Esophagus mucosa (tissue), 1 donor: ENCODE measurements around the gene PLGLB1. TPM values are rescaled to one million over a fixed set of nuclear protein-coding genes. Genes with fewer than 3 reads are reported as not detected.
A peak's percentile ranks its signal among the peaks of the same experiment; 100 is the strongest.
"Not testable (repeated sequence)": the region's sequence is repeated elsewhere in the genome, so short reads cannot be mapped to it uniquely, and the experiment has no call there.

Experiments
- ATAC-seq: fragments of 200-7000 bp; cut with Tn5 transposase; one replicate; pipeline ENCODE4 v1.9.1; 2020
- total RNA-seq: library from RNA; stranded (reverse); gene quantifications from one replicate; pipeline ENCODE4 v1.2.4, GENCODE V29; 2023
- donor health status: DM: yes; HTN: yes; CAD: no.

PLGLB1 gene
- total RNA-seq: 0.64 TPM

- not testable (repeated sequence) for ATAC-seq
Measured at GRCh38 chr2:87021744-87022143, at the start of gene PLGLB1. PLGLB1 (minus strand) TSS chr2:87021844; CDS start chr2:87021783, 61 bp downstream.

DNA sequence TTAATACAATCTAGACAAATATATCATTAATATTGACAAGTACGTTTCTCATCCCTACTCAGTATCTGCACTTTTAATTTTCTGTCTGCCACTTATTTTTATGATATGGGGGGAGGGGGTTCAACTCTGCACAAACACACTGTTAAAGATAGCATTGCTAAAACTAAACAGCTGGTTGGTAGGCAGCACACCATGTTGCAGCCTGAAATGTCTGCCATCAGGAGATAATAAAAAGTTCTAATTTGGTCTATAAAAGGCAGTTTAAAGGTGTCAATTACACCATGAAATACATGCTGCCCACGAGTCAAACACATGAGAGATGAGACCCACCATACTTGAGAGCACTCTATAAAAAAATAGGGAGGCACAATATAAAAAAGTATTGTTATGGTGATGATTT, 42.7 kb upstream of the PLGLB1 start:
- ATAC-seq: not testable (repeated sequence)

GRCh38 chr2:87063431-87063830, 41.8 kb upstream of the PLGLB1 start:
- ATAC-seq: not testable (repeated sequence)

DNA sequence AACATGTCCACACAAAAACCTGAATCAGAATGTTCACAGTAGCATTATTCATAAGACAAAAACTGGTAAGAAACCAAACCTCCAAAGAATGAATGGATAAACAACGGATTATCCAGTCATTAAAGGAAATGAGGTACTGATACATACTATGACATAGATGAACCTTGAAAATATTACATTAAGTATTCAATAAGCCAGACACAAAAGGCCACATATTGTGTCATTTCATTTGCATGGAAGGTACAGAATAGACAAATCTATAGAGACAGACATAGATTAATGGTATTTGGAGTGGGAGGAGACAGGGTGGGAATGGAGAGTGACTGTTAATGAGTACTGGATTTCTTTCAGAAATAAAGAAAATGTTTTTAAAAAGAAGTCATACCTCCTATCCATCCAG, 39.9 kb upstream of the PLGLB1 start:
- ATAC-seq: peak; percentile 81

GRCh38 chr2:87057606-87058005, 36.0 kb upstream of the PLGLB1 start:
- not testable (repeated sequence) for ATAC-seq

DNA sequence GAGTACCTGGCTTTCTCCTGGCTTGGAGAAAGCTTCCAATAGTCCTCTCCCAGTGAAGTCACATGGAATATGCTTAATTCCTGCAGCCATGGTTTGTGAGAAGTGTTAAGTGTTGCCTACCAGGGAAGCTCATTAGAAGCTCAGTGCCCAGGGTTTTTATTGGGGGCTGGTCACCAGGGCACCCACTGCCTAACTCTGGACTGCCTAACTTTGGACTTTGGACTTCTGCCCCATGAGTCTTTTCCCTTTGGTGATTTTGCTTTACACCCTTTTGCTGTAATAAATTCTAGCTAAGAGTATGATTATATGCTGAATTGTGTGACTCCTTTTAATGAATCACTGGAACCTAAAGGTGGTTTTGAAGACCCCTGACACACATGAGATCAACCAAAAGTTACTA, 35.2 kb upstream of the PLGLB1 start:
- ATAC-seq: not testable (repeated sequence)

DNA sequence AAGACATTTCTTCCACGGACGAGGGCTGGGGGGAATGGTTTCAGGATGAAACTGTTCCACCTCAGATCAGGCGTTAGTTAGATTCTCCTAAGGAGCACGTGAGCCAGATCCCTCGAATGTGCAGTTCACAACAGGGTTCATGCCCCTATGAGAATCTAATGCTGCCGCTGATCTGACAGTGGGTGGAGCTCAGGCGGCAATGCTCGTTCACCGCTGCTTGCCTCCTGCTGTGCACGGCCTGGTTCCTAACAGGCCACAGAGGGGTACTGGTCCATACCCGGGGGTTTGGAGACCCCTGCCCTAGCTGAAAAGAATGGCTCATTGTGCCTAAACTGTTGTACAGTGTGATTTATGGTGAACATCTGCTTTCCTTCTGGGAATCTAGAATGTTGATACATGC, 34.8 kb upstream of the PLGLB1 start:
- not testable (repeated sequence) for ATAC-seq

GRCh38 chr2:87054375-87054774, 32.7 kb upstream of the PLGLB1 start:
- peak; percentile 91 for ATAC-seq

DNA sequence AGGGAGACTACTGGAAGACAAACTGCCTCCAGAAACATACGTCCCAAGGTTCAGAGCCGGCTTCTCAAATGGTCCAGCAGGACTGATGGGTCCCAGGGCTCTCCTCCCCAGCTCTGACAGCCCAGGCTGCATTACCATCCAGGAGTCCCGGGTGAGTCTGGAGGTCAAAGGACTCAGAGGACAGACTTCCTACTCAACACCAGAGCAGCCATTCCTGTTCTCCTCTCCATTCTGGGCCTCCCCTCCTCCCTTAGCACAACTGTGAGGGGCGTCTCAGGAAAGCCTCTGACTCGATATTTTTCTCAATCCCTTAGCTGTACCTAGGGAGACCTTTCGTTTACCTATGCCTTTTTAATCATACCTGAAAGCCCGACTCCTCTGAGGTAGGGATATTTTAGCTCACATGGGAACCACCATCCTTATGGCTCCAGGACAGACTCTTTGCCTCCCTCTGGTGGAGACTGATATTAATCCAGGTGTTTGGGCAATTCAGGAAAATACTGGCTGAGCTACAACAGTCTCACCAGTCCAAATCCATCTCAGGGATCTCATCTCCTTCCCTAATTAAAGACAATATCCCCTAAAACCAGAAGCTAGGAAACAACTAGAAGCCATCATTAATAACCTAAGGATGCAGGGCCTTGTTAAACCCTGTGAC, 19.8 kb upstream of the PLGLB1 start:
- peak; percentile 28 for ATAC-seq

- not testable (repeated sequence) for ATAC-seq
Measured at GRCh38 chr2:87028607-87029006, 7.0 kb upstream of the PLGLB1 start.

- not testable (repeated sequence) for ATAC-seq
Measured at GRCh38 chr2:87026816-87027215, 5.2 kb upstream of the PLGLB1 start.

DNA sequence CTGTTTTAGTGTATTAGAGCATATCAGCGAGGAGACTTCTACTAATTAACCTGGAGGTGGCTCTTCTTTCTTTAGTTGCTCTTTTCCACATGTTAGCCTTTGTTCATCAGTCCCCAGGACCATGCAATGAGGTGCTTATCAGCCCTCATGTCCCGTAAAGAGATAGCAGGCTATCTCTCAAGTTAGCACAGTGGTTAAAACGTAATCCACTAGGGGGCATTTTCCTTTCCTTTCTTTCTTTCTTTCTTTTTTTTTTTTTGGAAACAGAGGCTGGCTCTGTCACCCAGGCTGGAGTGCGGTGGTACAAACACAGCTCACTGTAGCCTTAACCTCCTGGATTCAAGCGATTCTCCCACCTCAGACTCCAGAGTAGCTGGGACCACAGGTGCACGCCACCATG, 4.3 kb upstream of the PLGLB1 start:
- ATAC-seq: not testable (repeated sequence)

DNA sequence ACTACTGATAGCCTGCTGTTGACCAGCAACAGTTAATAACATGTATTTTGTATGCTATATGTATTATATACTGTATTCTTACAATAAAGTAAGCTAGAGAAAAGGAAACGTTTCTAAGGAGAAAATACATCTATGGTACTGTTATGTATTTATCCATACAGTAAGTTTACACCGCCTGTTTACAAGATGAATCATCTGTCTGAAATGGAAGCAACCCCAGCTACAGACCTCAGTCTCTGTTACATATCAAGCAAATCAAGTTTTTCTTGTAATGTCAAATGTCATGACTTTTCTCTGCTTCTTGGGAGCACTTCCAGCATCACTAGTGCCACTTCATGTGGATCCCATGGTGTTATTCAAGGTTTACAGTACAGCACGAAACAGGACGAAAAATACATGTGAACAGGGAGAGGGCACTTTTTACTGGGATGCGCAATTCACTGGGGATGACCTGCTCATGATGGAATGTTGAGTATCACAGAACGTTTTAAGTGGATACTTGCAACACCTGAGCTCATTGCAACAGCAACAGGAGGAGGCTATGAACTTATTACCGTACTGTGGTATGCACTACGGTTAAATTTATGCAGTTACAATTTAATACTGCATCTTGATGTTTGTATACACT, 2.5 kb upstream of the PLGLB1 start:
- not testable (repeated sequence) for ATAC-seq

- not testable (repeated sequence) for ATAC-seq
Measured at GRCh38 chr2:87021043-87021442, 601 bp downstream of the PLGLB1 start.

DNA sequence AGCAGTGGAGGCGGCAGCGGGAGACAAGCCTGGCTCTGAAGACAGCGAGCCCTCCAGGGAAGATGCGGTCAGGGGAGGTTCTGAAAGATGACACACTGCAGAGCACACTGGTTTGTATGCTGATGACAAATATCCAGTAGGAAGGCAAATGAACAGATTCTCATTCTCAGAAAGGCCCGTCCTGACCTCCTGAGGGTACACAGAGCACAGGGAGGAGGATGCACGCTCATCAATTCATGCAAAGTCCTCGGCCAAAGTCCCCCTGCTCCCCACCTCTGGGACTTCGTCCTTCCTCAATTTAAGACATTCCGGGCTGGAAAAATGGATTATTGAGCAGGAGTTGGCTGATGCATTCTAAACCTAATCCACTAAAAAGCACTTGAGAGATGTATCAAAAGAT, 2.6 kb downstream of the PLGLB1 start:
- ATAC-seq: not testable (repeated sequence)

DNA sequence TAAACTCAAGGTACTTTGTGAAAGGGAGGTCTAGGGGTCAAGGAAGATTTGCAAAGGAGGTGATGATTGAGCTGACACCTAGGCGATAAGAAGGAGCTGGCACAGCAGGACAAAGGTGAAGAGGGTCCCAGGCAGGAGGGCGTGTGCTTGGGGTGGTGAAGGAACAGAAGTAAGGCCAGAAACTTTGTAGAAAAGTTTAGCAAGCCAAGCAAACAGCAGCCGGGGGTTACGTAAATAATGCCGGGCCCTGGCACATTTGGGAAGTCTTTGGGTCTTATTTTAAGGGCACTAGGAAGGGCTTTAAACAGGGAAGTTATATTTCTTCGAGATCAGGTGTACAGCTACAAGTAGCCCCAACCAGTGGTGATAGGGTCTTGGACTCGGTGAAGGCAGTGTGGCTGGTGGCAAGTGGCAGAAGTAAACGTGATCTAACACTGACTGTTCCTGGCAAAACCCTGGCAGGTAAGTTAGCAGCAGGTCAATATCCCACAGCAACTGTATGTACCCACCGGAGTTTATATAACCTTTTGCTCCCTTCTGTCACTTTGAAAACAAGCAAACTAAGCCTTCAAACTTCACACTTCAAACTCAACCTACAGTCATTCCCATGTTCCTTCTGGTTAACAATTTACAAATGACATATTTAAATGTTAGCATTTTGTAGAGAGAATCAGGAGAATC, 7.0 kb downstream of the PLGLB1 start:
- not testable (repeated sequence) for ATAC-seq

GRCh38 chr2:87004398-87004797, 17.2 kb downstream of the PLGLB1 start:
- ATAC-seq: not testable (repeated sequence)

Other genes starting within 250 kb of the PLGLB1 start
- 0.44 TPM for gene CD8A, start 230.9 kb downstream of the PLGLB1 start, total RNA-seq
- not detected for gene CD8B, start 160.0 kb downstream of the PLGLB1 start, total RNA-seq
- gene RGPD1, start 79.7 kb downstream of the PLGLB1 start, total RNA-seq: not detected